Erythroblast (primary cell): ENCODE results near the gene ABCD1.

Experiments used
- GATA1 ChIP-seq: IDR thresholded peaks from 2 replicates; pipeline ENCODE4 v1.6.1; 2011; ENCODE audit warnings: low read depth, mild to moderate bottlenecking, control low read depth, low read length, moderate library complexity
- POLR2A ChIP-seq: IDR thresholded peaks from 2 replicates; pipeline ENCODE4 v1.6.1; 2011; ENCODE audit warnings: mild to moderate bottlenecking, low read length

DNA sequence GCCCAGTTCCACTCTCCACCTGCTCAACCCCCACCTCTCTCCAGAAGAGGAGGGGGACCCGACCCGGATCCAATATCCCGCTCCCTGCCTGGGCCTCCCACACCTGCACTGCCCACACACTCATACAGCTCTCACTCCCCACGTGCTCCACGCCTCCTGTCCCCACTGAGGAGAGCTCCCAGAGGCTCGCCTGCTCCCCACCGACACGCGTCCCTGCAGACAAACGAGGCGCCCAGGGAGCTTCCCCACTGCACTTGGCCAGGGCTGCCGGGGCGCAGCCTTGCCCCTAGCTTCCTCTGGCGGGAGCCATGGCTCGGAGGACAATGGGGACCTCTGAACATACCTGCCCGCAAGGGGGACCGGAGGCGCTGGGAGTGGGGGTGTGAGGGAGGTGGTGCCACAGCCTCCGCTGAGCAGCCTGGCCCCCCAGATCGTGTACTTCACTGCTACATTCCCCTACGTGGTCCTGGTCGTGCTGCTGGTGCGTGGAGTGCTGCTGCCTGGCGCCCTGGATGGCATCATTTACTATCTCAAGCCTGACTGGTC, 32.0 kb upstream of the ABCD1 start:
- TF ChIP-seq POLR2A: no peak
- TF ChIP-seq GATA1: no peak
